A673 (cell line): Measurements from ENCODE around the gene RELN. TPM values are rescaled to one million over a fixed set of nuclear protein-coding genes. Genes with fewer than 3 reads are reported as not detected.

Experiments used
- BruUV-seq: library from RNA; stranded (reverse); fragments of 400-500 nt; replicated peaks from 2 replicates; lab custom pipeline; 2021; lab: Mats Ljungman, UMichigan
- CTCF ChIA-PET: fragments of 300-600 bp; sonication (Branson Sonifier 250); formaldehyde crosslinking; loops from one replicate; lab custom pipeline; 2022; ENCODE audit warnings: antibody characterized with exemption; lab: Charles Lee
- POLR2A ChIA-PET: fragments of 300-600 bp; sonication (Branson Sonifier 250); formaldehyde crosslinking; loops from one replicate; lab custom pipeline; 2022; ENCODE audit warnings: antibody characterized with exemption; ENCODE audit not compliant: low non-redundant PET; lab: Charles Lee
- DNase-seq: peaks from one replicate; pipeline ENCODE4 v3.0.0-alpha.2; 2015; ENCODE audit warnings: low spot score
- H3K27ac ChIP-seq: fragments of 200-600 bp; sonication (generic); 2 replicates; pipeline ENCODE4 v1.5.1; 2016; ENCODE audit warnings: mixed run types, low read depth, mild to moderate bottlenecking, mixed read lengths, antibody characterized with exemption, low read length; ENCODE audit not compliant: poor library complexity, severe bottlenecking
- H3K27me3 ChIP-seq: fragments of 200-600 bp; sonication (generic); replicated peaks from 2 replicates; pipeline ENCODE4 v1.6.1; 2017; ENCODE audit warnings: mixed run types, low read depth, mild to moderate bottlenecking, mixed read lengths, antibody characterized with exemption, low read length; ENCODE audit not compliant: insufficient read depth, poor library complexity
- H3K36me3 ChIP-seq: fragments of 200-600 bp; sonication (generic); 2 replicates; pipeline ENCODE4 v1.6.1; 2016; ENCODE audit warnings: mixed run types, mild to moderate bottlenecking, mixed read lengths, antibody characterized with exemption, low read length; ENCODE audit not compliant: insufficient read depth, poor library complexity, severe bottlenecking
- H3K4me1 ChIP-seq: fragments of 200-600 bp; sonication (generic); 2 replicates; pipeline ENCODE4 v1.6.1; 2017; ENCODE audit warnings: mixed run types, mild to moderate bottlenecking, mixed read lengths, antibody characterized with exemption, low read length; ENCODE audit not compliant: insufficient read depth, poor library complexity, severe bottlenecking
- H3K4me3 ChIP-seq: fragments of 200-600 bp; sonication (generic); 2 replicates; pipeline ENCODE4 v1.5.1; 2016; ENCODE audit warnings: low read depth, mixed run types, mild to moderate bottlenecking, mixed read lengths, low read length; ENCODE audit not compliant: poor library complexity, severe bottlenecking
- H3K9me3 ChIP-seq: fragments of 200-600 bp; sonication (generic); 2 replicates; pipeline ENCODE4 v1.6.1; 2016; ENCODE audit warnings: mixed run types, low read depth, mild to moderate bottlenecking, mixed read lengths, antibody characterized with exemption, low read length; ENCODE audit not compliant: poor library complexity, severe bottlenecking
- CTCF ChIP-seq: fragments of 300-800, 200-600 bp; sonication (generic); conservative IDR thresholded peaks from 2 replicates; pipeline ENCODE4 v1.5.1; 2017; ENCODE audit warnings: low read depth, mild to moderate bottlenecking, antibody characterized with exemption, low read length, moderate library complexity, mixed read lengths
- EZH2 ChIP-seq: fragments of 200-600 bp; sonication (generic); IDR thresholded peaks from 2 replicates; pipeline ENCODE4 v1.6.1; 2017; ENCODE audit warnings: borderline replicate concordance, low read depth, mild to moderate bottlenecking, mixed read lengths, antibody characterized with exemption, low read length; ENCODE audit not compliant: poor library complexity, severe bottlenecking
- intact Hi-C: fragments of 100-400 bp; cut with micrococcal nuclease; formaldehyde crosslinking; loops from one replicate; pipeline ENCODE4 v1.10.0; 2022; ENCODE audit not compliant: unreplicated experiment
- total RNA-seq: library from RNA; stranded (reverse); gene quantifications from 2 replicates; pipeline ENCODE4 v1.2.3, GENCODE V29; 2021

RELN gene
- total RNA-seq, 1 experiment from 2014 or later = not detected

- H3K4me1 ChIP-seq = no peaks in the 10 kb centered on the region
- TF ChIP-seq EZH2 (no peak), CTCF (no peak)
- ChIA-PET POLR2A (no interaction called here), CTCF (no interaction called here)
- no peak for DNase-seq
- no peaks in the 10 kb centered on the region for H3K9me3 ChIP-seq
- H3K27me3 ChIP-seq = peaks cover 11% of the 10 kb centered on the region
- intact Hi-C loops = no loop called here
- no peak overlapping the region for H3K4me3 ChIP-seq
- no peak overlapping the region for H3K27ac ChIP-seq
- H3K36me3 ChIP-seq = no peaks in the 10 kb centered on the region
- BruUV-seq = no TSS peak
Measured at GRCh38 chr7:103657474-103657894, 332.0 kb downstream of the RELN start.

GRCh38 chr7:103656221-103656620, 333.2 kb downstream of the RELN start:
- Histone ChIP-seq H3K4me3 (no peak overlapping the region), H3K27ac (no peak overlapping the region), H3K27me3 (peaks cover 11% of the 10 kb centered on the region), H3K9me3 (no peaks in the 10 kb centered on the region), H3K4me1 (no peaks in the 10 kb centered on the region), H3K36me3 (no peaks in the 10 kb centered on the region)
- POLR2A ChIA-PET = no interaction called here
- no peak for DNase-seq
- intact Hi-C loops = no loop called here
- CTCF ChIA-PET = no interaction called here
- TF ChIP-seq CTCF (no peak), EZH2 (no peak)
- BruUV-seq = no TSS peak

- no TSS peak for BruUV-seq
- Histone ChIP-seq H3K27ac (no peak overlapping the region), H3K36me3 (no peaks in the 10 kb centered on the region), H3K27me3 (peaks cover 3% of the 10 kb centered on the region), H3K4me1 (no peaks in the 10 kb centered on the region), H3K9me3 (no peaks in the 10 kb centered on the region), H3K4me3 (no peak overlapping the region)
- no peak for TF ChIP-seq EZH2
- no peak for TF ChIP-seq CTCF
- ChIA-PET POLR2A (no interaction called here), CTCF (no interaction called here)
- intact Hi-C loops = no loop called here
- DNase-seq = no peak
Measured at GRCh38 chr7:103651593-103652377, 337.7 kb downstream of the RELN start.
